Uterus (tissue), 2 donors: ENCODE data around the gene MOV10.
"Not testable (repeated sequence)": the region's sequence is repeated elsewhere in the genome, so short reads cannot be mapped to it uniquely, and the experiment has no call there.

Source experiments
- POLR2A ChIP-seq, 2 donors: fragments of 450-650 bp; IDR thresholded peaks; one replicate each; pipeline ENCODE4 v1.6.1; 2016; ENCODE audit warnings: antibody characterized with exemption in 2 of 2, mild to moderate bottlenecking in 1 of 2, moderate library complexity in 1 of 2
- TF ChIP-seq, protein P1 (sequence below), 4 experiments: fragments of 200-600 bp in 2 of 4; fragments of 450-650 bp in 2 of 4; sonication (generic) in 2 of 4; IDR thresholded peaks; one replicate each; pipeline ENCODE4 v1.5.1; 2016 to 2019; ENCODE audit warnings: antibody characterized with exemption in 4 of 4, mild to moderate bottlenecking in 2 of 4, moderate library complexity in 1 of 4

DNA sequence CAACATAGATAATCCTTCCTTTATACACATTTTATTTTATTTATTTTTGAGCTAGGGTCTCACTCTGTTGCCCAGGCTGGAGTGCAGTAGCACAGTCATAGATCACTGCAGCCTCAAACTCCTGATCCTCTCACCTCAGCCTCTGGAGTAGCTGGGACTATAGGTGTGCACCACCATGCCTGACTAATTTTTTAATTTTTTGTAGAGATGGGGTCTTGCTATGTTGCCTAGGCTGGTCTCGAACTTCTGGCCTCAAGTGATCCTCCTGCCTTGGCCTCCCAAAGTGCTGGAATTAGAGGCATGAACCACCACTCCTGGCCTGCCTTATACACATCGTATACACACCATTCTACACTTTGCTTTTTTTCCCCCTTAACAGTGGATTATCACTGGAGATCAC, 46.8 kb downstream of the MOV10 start:
- not testable (repeated sequence) for TF ChIP-seq POLR2A (IDR thresholded peaks at IDR 0.05)
- TF ChIP-seq, protein P1, sequence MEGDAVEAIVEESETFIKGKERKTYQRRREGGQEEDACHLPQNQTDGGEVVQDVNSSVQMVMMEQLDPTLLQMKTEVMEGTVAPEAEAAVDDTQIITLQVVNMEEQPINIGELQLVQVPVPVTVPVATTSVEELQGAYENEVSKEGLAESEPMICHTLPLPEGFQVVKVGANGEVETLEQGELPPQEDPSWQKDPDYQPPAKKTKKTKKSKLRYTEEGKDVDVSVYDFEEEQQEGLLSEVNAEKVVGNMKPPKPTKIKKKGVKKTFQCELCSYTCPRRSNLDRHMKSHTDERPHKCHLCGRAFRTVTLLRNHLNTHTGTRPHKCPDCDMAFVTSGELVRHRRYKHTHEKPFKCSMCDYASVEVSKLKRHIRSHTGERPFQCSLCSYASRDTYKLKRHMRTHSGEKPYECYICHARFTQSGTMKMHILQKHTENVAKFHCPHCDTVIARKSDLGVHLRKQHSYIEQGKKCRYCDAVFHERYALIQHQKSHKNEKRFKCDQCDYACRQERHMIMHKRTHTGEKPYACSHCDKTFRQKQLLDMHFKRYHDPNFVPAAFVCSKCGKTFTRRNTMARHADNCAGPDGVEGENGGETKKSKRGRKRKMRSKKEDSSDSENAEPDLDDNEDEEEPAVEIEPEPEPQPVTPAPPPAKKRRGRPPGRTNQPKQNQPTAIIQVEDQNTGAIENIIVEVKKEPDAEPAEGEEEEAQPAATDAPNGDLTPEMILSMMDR (IDR thresholded peaks at IDR 0.05) = not testable (repeated sequence)
